Osteoblast (primary cell): ENCODE measurements around the gene LIN7C. TPM values are rescaled to one million over a fixed set of nuclear protein-coding genes. Genes with fewer than 3 reads are reported as not detected.

Experiments
- DNase-seq: peaks from one replicate; pipeline ENCODE4 v3.0.0; 2011; ENCODE audit warnings: low spot score, mixed read lengths; ENCODE audit not compliant: insufficient read length; ENCODE audit errors: missing footprints
- H2AFZ ChIP-seq: 2 replicates; pipeline ENCODE4 v1.6.0; 2011; ENCODE audit warnings: mild to moderate bottlenecking, low read length
- H3K27ac ChIP-seq: 2 replicates; pipeline ENCODE4 v1.5.1; 2011; ENCODE audit warnings: mild to moderate bottlenecking, low read depth, low read length, moderate library complexity
- H3K27me3 ChIP-seq: 2 replicates; pipeline ENCODE4 v1.6.0; 2012; ENCODE audit warnings: mild to moderate bottlenecking, control low read depth, inconsistent platforms, low read length, moderate library complexity; ENCODE audit not compliant: insufficient read depth
- H3K36me3 ChIP-seq: 2 replicates; pipeline ENCODE4 v1.5.1; 2011; ENCODE audit warnings: mild to moderate bottlenecking, low read length, control low read depth, moderate library complexity; ENCODE audit not compliant: insufficient read depth
- H3K4me1 ChIP-seq: 2 replicates; pipeline ENCODE4 v1.5.1; 2011; ENCODE audit warnings: mild to moderate bottlenecking, low read length, control low read depth, moderate library complexity; ENCODE audit not compliant: insufficient read depth
- H3K4me2 ChIP-seq: 2 replicates; pipeline ENCODE4 v1.6.0; 2011; ENCODE audit warnings: mild to moderate bottlenecking, low read length; ENCODE audit not compliant: insufficient read depth
- H3K4me3 ChIP-seq: fragments of 200-600 bp; sonication (generic); 3 replicates; pipeline ENCODE4 v1.5.1; 2012; ENCODE audit warnings: mild to moderate bottlenecking, low read length, inconsistent platforms; ENCODE audit not compliant: insufficient read depth
- H3K79me2 ChIP-seq: 2 replicates; pipeline ENCODE4 v1.6.0; 2012; ENCODE audit warnings: mild to moderate bottlenecking, low read length, control low read depth, inconsistent platforms; ENCODE audit not compliant: insufficient read depth
- H3K9me3 ChIP-seq: 2 replicates; pipeline ENCODE4 v1.5.1; 2011; ENCODE audit warnings: low read depth, low read length, control low read depth
- H4K20me1 ChIP-seq: 2 replicates; pipeline ENCODE4 v1.6.0; 2012; ENCODE audit warnings: mild to moderate bottlenecking, low read length, control low read depth; ENCODE audit not compliant: insufficient read depth
- CTCF ChIP-seq: IDR thresholded peaks from 2 replicates; pipeline ENCODE4 v1.5.1; 2011; ENCODE audit warnings: mild to moderate bottlenecking, low read depth, low read length, moderate library complexity; ENCODE audit errors: extremely low read depth
- total RNA-seq: library from RNA; depleted of rRNA; stranded (reverse); fragments of >200 nt; gene quantifications from 2 replicates; pipeline ENCODE4 v1.2.3, GENCODE V29; 2012

Gene LIN7C
- total RNA-seq, 1 donor: 69.5 TPM

- peak overlapping the region; percentile 45 for H2AFZ ChIP-seq
- no peak for TF ChIP-seq CTCF
- peak overlapping the region; percentile 88 for H3K4me3 ChIP-seq
- peaks cover 57% of the 10 kb centered on the region for H3K79me2 ChIP-seq
- peak overlapping the region; percentile 65 for H3K27ac ChIP-seq
- DNase-seq: no peak
- peaks cover 42% of the 10 kb centered on the region for H3K4me1 ChIP-seq
- H3K9me3 ChIP-seq: no peaks in the 10 kb centered on the region
- no peaks in the 10 kb centered on the region for H3K36me3 ChIP-seq
- no peaks in the 10 kb centered on the region for H3K27me3 ChIP-seq
- H3K4me2 ChIP-seq: peak overlapping the region; percentile 87
- H4K20me1 ChIP-seq: peaks cover 17% of the 10 kb centered on the region
Measured at GRCh38 chr11:27470826-27471588, 35.6 kb downstream of the LIN7C start.

GRCh38 chr11:27470166-27470565, 36.4 kb downstream of the LIN7C start:
- peaks cover 65% of the 10 kb centered on the region for H3K79me2 ChIP-seq
- peak overlapping the region; percentile 65 for H3K27ac ChIP-seq
- no peaks in the 10 kb centered on the region for H3K36me3 ChIP-seq
- no peaks in the 10 kb centered on the region for H3K27me3 ChIP-seq
- peaks cover 49% of the 10 kb centered on the region for H3K4me1 ChIP-seq
- no peaks in the 10 kb centered on the region for H3K9me3 ChIP-seq
- peaks cover 17% of the 10 kb centered on the region for H4K20me1 ChIP-seq
- H2AFZ ChIP-seq: no peak overlapping the region
- peak overlapping the region; percentile 87 for H3K4me2 ChIP-seq
- H3K4me3 ChIP-seq: peak overlapping the region; percentile 88
- no peak for DNase-seq
- TF ChIP-seq CTCF: no peak

GRCh38 chr11:27468995-27469695, 37.4 kb downstream of the LIN7C start:
- peak overlapping the region; percentile 87 for H3K4me2 ChIP-seq

More at GRCh38 chr11:27468995-27469695, 37.4 kb downstream of the LIN7C start:
- peak overlapping the region; percentile 89 for H3K27ac ChIP-seq
- H3K79me2 ChIP-seq: peaks cover 74% of the 10 kb centered on the region
- H3K27me3 ChIP-seq: no peaks in the 10 kb centered on the region
- H3K36me3 ChIP-seq: no peaks in the 10 kb centered on the region
- DNase-seq: no peak
- H3K4me3 ChIP-seq: peak overlapping the region; percentile 88
- H3K4me1 ChIP-seq: peaks cover 59% of the 10 kb centered on the region
- H3K9me3 ChIP-seq: no peaks in the 10 kb centered on the region
- H4K20me1 ChIP-seq: peaks cover 17% of the 10 kb centered on the region
- H2AFZ ChIP-seq: no peak overlapping the region
- TF ChIP-seq CTCF: no peak
